Heart left ventricle (tissue), 16 donors: ENCODE results near the gene TMEM120B. TPM values are rescaled to one million over a fixed set of nuclear protein-coding genes. Genes with fewer than 3 reads are reported as not detected.
"Not testable (repeated sequence)": the region's sequence is repeated elsewhere in the genome, so short reads cannot be mapped to it uniquely, and the experiment has no call there.

Experiments
- ATAC-seq, 4 donors: fragments of 200-7000 bp; cut with Tn5 transposase; one replicate each; pipeline ENCODE4 v1.9.1; 2020 to 2022; ENCODE audit warnings: moderate library complexity in 4 of 4, mild to moderate bottlenecking in 3 of 4, moderate number of reproducible peaks in 1 of 4
- DNase-seq, 5 donors: peaks; one replicate each; pipeline ENCODE4 v3.0.0-alpha.2; 2020
- H3K27ac ChIP-seq, 12 donors: fragments of 200-600 bp; sonication (generic) in 4 of 12; one replicate each; pipeline versions ENCODE4 v1.5.0 to v1.8.0; 2016 to 2022; ENCODE audit warnings: mild to moderate bottlenecking in 2 of 12
- H3K27me3 ChIP-seq, 9 donors: fragments of 200-600 bp; sonication (generic) in 2 of 9; one replicate each; pipeline versions ENCODE4 v1.5.1 to v1.8.0; 2016 to 2022; ENCODE audit warnings: mild to moderate bottlenecking in 3 of 9
- H3K36me3 ChIP-seq, 9 donors: fragments of 200-600 bp; sonication (generic) in 2 of 9; one replicate each; pipeline versions ENCODE4 v1.5.0 to v1.8.0; 2018 to 2022; ENCODE audit warnings: mild to moderate bottlenecking in 2 of 9
- H3K4me1 ChIP-seq, 12 donors: fragments of 200-600 bp; sonication (generic) in 4 of 12; one replicate each; pipeline versions ENCODE4 v1.5.0 to v1.8.0; 2016 to 2022; ENCODE audit warnings: mild to moderate bottlenecking in 3 of 12
- H3K4me3 ChIP-seq, 12 donors: fragments of 200-600 bp; sonication (generic) in 4 of 12; one replicate each; pipeline versions ENCODE4 v1.5.0 to v1.8.0; 2017 to 2022; ENCODE audit warnings: mild to moderate bottlenecking in 9 of 12, moderate library complexity in 4 of 12
- H3K9me3 ChIP-seq, 12 donors: fragments of 200-600 bp; sonication (generic) in 4 of 12; one replicate each; pipeline versions ENCODE4 v1.5.0 to v1.8.0; 2016 to 2022; ENCODE audit warnings: mild to moderate bottlenecking in 1 of 12
- CTCF ChIP-seq, 12 donors: fragments of 200-600 bp; sonication (generic) in 4 of 12; IDR thresholded peaks; one replicate each; pipeline versions ENCODE4 v1.5.0 to v1.8.0; 2018 to 2022; ENCODE audit warnings: antibody characterized with exemption in 12 of 12, mild to moderate bottlenecking in 5 of 12
- POLR2A ChIP-seq, 2 donors: fragments of 450-650 bp; IDR thresholded peaks; one replicate each; pipeline ENCODE4 v1.6.1; 2017; ENCODE audit warnings: antibody characterized with exemption in 2 of 2, mild to moderate bottlenecking in 2 of 2, moderate library complexity in 2 of 2
- WGBS, 4 donors: extraction: QIAGEN DNeasy Blood & Tissue Kit in 2 of 4; methylation state at CpG; one replicate each; pipeline versions ENCODE4 v1.1.5 to v1.1.7; 2013 to 2018; 5-methylcytosine and 5-hydroxymethylcytosine counted together
- intact Hi-C, 10 donors: fragments of 100-400 bp; cut with DNase I; formaldehyde crosslinking; loops; one replicate each; pipeline versions ENCODE4 v1.11.1 to v1.14.2; 2022
- polyA plus RNA-seq, 2 donors: library from polyadenylated mRNA; stranded (reverse); fragments of 200-250 nt; gene quantifications; one replicate each; pipeline ENCODE4 v1.2.3, GENCODE V29; 2013
- total RNA-seq, 9 donors: library from RNA; depleted of rRNA in 2 of 9; stranded (reverse); fragments of >200 nt in 2 of 9; fragmentation: NEBNext Ultra II Directional in 3 of 9; extraction: Animal tissue kit (Norgen Biotek cat#: 25700) in 3 of 9; gene quantifications; one replicate each; pipeline versions ENCODE4 v1.1.0 to v1.2.4, GENCODE V29; 2016 to 2023
- donor health status: ischemic (EF 13 %, LVEDD 7.1; RV severe dilation, severe dysfunction).
- donor health status: healthy with polysubstance abuse.
- donor health status: DM: no; HTN: yes; CAD: no.
- donor health status: DM: no; HTN: no; CAD: no.
- donor health status: ischemic (EF 25% LVEDD 6.9; RV normal size, moderate dysfunction).
- donor health status: ischemic (EF 25% LVEDD 5.7; RV mildly dilated, moderate dysfunction).
- donor health status: healthy.
- donor health status: DM: yes; HTN: yes; CAD: no.
- donor health status: ischemic (EF 35%, LVEDD 5.7; RV mildly dilated, moderate dysfunction).
- donor health status: nonischemic (EF 11% LVEDD 7.7; RV severe dilation, severe dysfunction).
- donor health status: DM: yes; HTN: yes; CAD: no.
- donor health status: PGD.
- donor health status: ischemic (EF 29% LVEDD 5.4; RV normal size, mild dysfunction).
- donor health status: nonischemic (EF 23%, LVEDD 6.1; RV moderate dilation, normal function).

The TMEM120B gene
- total and polyA plus RNA-seq, 11 donors, result 5.8 to 13.2 (median 7.6) TPM

GRCh38 chr12:121678716-121679300 is 33.7 kb upstream of the TMEM120B start:
- Histone ChIP-seq H3K4me1 (no peaks in the 10 kb centered on the region), H3K4me3 (no peak overlapping the region), H3K27me3 (no peaks in the 10 kb centered on the region), H3K36me3 (no peaks in the 10 kb centered on the region), H3K9me3 (no peaks in the 10 kb centered on the region), H3K27ac (no peak overlapping the region)
- WGBS, 4 donors, result 68 to 78% (median 69%) methylated on average over 9 of the region's 9 CpGs
- intact Hi-C loops, result loop anchor here in 3 of 10 donors (5.0 to 10.0 kb wide), 2 partner anchors 47 to 54 kb away; partner anchors contain the start of gene ORAI1 (in 2 of the 3)
- DNase-seq (no peak), ATAC-seq (no peak)
- no peak for TF ChIP-seq CTCF (IDR thresholded peaks at IDR 0.05)
- TF ChIP-seq POLR2A (IDR thresholded peaks at IDR 0.05), result no peak

GRCh38 chr12:121679661-121680197 is 32.8 kb upstream of the TMEM120B start:
- not testable (repeated sequence) for H3K4me1 ChIP-seq, H3K27ac ChIP-seq, H3K27me3 ChIP-seq, DNase-seq, ATAC-seq, H3K4me3 ChIP-seq, H3K36me3 ChIP-seq, H3K9me3 ChIP-seq
- intact Hi-C loops, result loop anchor here (2.0 to 10.0 kb wide), 8 partner anchors 47 to 345 kb away; partner anchors contain the start of gene ORAI1 (in 2 of the 10)
- WGBS, 4 donors, result 81 to 90% (median 86%) methylated on average over 13 of the region's 13 CpGs

- intact Hi-C loops, result loop anchor here in 2 of 10 donors (5.0 to 10.0 kb wide), 2 partner anchors 198 to 354 kb away; partner anchors contain the start of gene PSMD9 (in 1 of the 2)
- TF ChIP-seq CTCF (IDR thresholded peaks at IDR 0.05) (no peak), POLR2A (IDR thresholded peaks at IDR 0.05) (no peak)
Observed at GRCh38 chr12:121688966-121689365, 23.6 kb upstream of the TMEM120B start.

GRCh38 chr12:121689430-121689829 is 23.1 kb upstream of the TMEM120B start:
- Histone ChIP-seq H3K4me1 (peaks cover 0 to 14% (median 5%) of the 10 kb centered on the region in 12 donors), H3K27me3 (no peaks in the 10 kb centered on the region), H3K4me3 (no peak overlapping the region), H3K27ac (no peak overlapping the region), H3K36me3 (no peaks in the 10 kb centered on the region), H3K9me3 (no peaks in the 10 kb centered on the region)
- TF ChIP-seq POLR2A (IDR thresholded peaks at IDR 0.05) (no peak), CTCF (IDR thresholded peaks at IDR 0.05) (no peak)
- 88 to 100% (median 95%) methylated on average over 2 of the region's 2 CpGs for WGBS, 4 donors
- ATAC-seq (no peak), DNase-seq (no peak)
- intact Hi-C loops, result loop anchor here in 2 of 10 donors (5.0 to 10.0 kb wide), 2 partner anchors 198 to 355 kb away; partner anchors contain the start of gene PSMD9 (in 1 of the 2)

More at GRCh38 chr12:121688966-121689365, 23.6 kb upstream of the TMEM120B start:
- no peak for DNase-seq
- no peaks in the 10 kb centered on the region for H3K9me3 ChIP-seq
- H3K4me1 ChIP-seq, result peaks cover 0 to 14% (median 5%) of the 10 kb centered on the region in 12 donors
- WGBS, 4 donors, result 52 to 66% (median 55%) methylated on average over 3 of the region's 3 CpGs
- no peak for ATAC-seq
- H3K4me3 ChIP-seq, result no peak overlapping the region
- no peaks in the 10 kb centered on the region for H3K27me3 ChIP-seq
- no peaks in the 10 kb centered on the region for H3K36me3 ChIP-seq
- no peak overlapping the region for H3K27ac ChIP-seq

GRCh38 chr12:121692744-121693143 is 19.8 kb upstream of the TMEM120B start:
- peak overlapping the region in 3 of 12 donors; percentile 5 to 26 (median 10) for H3K27ac ChIP-seq
- peak in 1 of 5 donors; percentile 11 for DNase-seq
- H3K36me3 ChIP-seq, ATAC-seq, H3K9me3 ChIP-seq, H3K4me3 ChIP-seq, H3K4me1 ChIP-seq, H3K27me3 ChIP-seq: not testable (repeated sequence)
- 71% methylated on average over 3 of the region's 3 CpGs for WGBS, 4 donors
- intact Hi-C loops, result loop anchor here in 3 of 10 donors (5.0 to 10.0 kb wide), 2 partner anchors 100 to 192 kb away; partner anchors contain the start of genes PSMD9 (in 3 of the 3) and RHOF (in 1 of the 3)
